H54 (cell line): ENCODE measurements around the gene PARP16.
A peak's percentile ranks its signal among the peaks of the same experiment; 100 is the strongest.

Experiments
- DNase-seq: peaks from one replicate; pipeline ENCODE4 v3.0.0; 2011; ENCODE audit warnings: low spot score, mixed read lengths; ENCODE audit not compliant: insufficient read length
- FAIRE-seq: peaks from 3 replicates; lab custom pipeline; 2011; peaks lifted over from hg19 to GRCh38; lab: Jason Lieb, UNC
- POLR2A ChIP-seq: IDR thresholded peaks from 2 replicates; pipeline ENCODE4 v1.6.1; 2011; ENCODE audit warnings: low read depth, mild to moderate bottlenecking, low read length

PARP16 gene

DNA sequence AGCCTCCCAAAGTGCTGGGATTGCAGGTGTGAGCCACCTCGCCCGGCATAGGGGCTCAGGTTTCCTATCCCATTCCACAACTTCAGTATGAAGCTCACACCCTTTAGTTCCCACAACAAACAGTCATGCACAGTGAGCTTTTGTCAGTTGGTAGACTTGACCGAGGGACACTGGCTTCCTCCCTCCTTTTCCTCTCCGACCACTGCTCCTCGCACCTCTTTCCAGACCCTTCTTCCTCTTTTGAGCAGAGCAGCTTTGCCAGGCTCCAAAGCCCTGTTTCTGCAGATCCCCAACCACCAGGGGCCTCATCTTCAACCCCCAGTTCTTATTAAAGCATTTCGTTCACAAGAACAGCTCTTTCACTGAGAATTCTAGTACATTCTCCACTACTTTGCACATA lies 62.7 kb downstream of the PARP16 start:
- no peak for TF ChIP-seq POLR2A
- no peak for DNase-seq
- no peak for FAIRE-seq

DNA sequence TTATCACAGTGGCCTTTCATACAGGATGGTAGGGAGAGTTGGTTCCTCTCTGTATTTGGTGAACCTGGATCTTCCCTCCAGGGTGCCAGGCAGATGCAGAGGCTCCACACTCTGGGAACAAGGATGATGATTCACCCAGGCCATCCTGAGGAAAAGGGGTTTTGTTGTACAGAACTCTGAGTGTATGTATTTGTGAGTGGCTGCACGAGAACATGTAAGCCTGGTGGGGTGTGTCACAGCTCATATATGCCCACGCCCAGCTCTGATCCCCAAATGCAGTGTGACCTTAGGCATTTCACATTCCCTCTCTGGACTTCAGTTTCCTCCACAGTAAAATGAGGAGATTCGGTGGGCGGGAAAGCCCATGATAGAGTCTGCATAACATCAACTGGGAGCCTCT lies 63.8 kb downstream of the PARP16 start:
- FAIRE-seq, result no peak
- no peak for TF ChIP-seq POLR2A
- peak; percentile 11 for DNase-seq

DNA sequence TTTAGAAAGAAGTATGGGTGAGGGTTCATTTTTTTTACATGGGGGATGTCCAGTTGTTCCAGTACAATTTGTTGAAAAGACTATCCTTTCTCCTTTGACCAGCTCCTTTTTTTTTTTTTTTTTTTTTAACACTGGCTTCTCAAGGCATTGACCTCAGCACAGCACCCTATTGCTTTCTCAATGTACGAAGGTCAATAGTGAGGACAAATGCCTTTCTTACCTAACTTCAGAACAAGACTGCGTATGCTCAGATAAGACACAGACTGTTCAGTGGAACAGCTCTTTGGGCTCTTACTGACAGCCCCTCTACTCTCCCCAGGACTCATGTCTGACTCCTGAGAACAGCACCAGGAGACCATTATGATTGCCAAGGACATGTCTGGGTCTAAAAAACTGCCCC lies 65.0 kb downstream of the PARP16 start:
- DNase-seq (no peak), FAIRE-seq (no peak)
- no peak for TF ChIP-seq POLR2A

- TF ChIP-seq POLR2A, result no peak
- FAIRE-seq (no peak), DNase-seq (no peak)
Observed at GRCh38 chr15:65219137-65219536, 67.5 kb downstream of the PARP16 start.

GRCh38 chr15:65217526-65218482 lies 68.9 kb downstream of the PARP16 start:
- TF ChIP-seq POLR2A, result no peak
- DNase-seq (no peak), FAIRE-seq (no peak)

- FAIRE-seq, result no peak
- no peak for DNase-seq
- TF ChIP-seq POLR2A, result no peak
Observed at GRCh38 chr15:65215496-65215895, 71.2 kb downstream of the PARP16 start.

DNA sequence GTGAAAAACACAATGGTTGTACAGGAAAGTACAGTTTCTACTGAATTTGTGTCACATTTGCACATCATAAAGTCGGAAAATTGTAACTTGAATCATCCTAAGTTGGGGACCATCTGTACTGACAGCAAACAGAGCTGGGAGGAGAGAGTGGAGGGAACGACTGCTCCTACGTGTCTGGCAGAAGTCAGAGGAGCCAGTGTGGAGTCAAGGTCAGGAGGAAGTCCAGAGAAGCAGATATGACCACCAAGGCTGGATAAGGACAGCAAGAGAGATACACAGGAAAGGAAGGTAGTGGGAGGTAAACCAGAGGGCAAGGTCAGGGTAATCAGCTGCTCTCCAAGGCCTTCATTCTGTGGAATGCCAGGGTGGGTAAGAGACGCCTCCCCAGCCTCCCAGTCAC lies 72.7 kb downstream of the PARP16 start:
- no peak for DNase-seq
- no peak for TF ChIP-seq POLR2A
- FAIRE-seq, result no peak

DNA sequence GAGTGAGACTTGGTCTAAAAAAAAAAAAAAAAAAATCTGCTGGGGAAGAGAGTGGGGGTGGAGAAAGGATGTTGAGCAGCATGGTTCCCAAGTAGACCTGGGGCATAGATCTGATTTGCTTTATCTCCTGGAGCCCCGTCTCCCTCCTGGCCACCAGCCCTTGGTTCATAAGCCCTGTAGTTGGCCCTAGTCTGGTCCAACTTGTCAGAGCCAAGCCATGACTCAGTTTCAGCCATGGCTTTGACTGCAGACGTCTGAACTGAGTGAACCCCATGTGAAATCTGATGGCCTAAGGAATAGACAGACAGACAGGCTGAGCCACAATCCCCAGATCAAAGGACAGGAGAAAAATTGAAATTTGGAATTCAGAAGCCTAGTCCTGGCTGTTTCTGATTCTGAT lies 73.4 kb downstream of the PARP16 start:
- no peak for TF ChIP-seq POLR2A
- no peak for FAIRE-seq
- DNase-seq, result no peak

- no peak for FAIRE-seq
- DNase-seq, result no peak
- no peak for TF ChIP-seq POLR2A
Observed at GRCh38 chr15:65212097-65212496, 74.6 kb downstream of the PARP16 start.

DNA sequence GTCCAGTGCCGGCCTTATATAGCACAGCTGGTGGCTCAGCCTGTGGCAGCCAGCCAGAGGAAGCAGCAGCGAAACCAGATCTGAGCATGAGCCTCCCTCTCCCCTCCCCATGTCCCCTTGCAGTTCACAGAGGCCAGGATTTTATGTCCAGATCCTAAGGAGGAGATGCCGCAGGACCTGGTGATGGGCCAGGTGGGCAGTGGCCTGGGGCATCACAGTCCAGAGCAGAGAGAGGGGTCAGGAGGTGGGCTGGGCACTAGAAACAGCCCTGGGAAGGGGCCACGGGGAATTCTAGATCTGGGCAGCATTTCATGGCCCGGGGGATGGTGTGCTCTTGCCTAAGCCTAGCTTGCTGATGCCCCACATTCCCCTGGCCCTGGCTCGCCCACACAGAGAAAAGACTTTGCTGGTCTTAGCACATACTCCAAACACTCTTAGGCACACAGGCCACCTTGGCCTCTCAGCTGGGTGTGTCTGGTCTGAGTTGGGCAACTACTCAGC lies 75.2 kb downstream of the PARP16 start:
- no peak for TF ChIP-seq POLR2A
- FAIRE-seq (no peak), DNase-seq (no peak)

- FAIRE-seq (no peak), DNase-seq (no peak)
- no peak for TF ChIP-seq POLR2A
Observed at GRCh38 chr15:65210770-65211481, 75.8 kb downstream of the PARP16 start, which contains the start of gene CILP. Gene CILP, minus strand, starts transcription at chr15:65211473. Its CDS starts 1,718 bp downstream, at chr15:65209755.

DNA sequence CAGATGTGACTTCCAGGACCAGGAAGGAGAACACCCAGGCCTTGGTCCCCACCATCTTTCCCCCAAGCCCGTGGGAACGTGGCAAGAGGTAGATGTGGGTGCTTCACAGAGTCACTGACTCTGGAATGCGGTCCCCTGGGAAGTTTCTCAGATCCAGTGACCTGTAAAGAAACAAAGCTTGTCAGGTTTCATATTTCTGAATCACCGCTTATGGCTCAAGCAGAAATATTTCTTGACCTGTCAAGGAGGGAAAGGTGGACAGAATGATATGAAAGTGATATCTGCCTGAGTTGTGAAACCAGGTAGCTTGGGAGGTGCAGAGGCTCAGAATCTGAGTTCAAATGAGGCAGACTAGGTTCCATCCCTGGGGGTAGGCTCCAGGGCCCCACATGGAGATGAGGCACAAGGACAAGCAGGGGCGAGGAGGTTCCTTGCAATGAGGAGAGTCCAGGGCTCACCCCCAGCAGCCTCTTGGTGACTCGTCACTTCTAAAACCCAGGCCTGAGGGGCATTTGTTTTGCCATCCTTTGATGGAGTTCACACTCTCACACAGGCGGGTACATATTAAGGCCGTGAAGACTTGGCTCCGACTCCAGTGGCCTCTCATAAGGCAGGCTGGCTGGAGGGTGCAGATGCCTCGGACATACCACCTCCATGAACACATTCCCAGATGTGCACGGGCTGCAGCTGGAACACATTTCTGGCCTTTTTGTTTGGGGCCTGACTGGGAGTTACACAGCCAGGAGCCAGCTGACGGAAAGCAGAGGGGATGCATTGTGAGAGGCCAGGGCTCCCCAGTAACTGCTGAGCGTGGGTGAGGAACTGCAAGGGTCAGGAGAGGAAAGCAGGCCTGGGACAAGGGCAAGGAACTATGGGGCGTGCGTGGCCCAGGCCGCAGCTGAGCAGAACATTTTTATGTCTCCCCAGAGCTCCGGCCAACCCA lies 76.7 kb downstream of the PARP16 start:
- no peak for DNase-seq

GRCh38 chr15:65208647-65209046 lies 78.0 kb downstream of the PARP16 start:
- FAIRE-seq (no peak), DNase-seq (no peak)
- TF ChIP-seq POLR2A, result no peak

More for the DNA sequence above, 76.7 kb downstream of the PARP16 start:
- no peak for FAIRE-seq
- TF ChIP-seq POLR2A, result no peak
